Fibroblast of skin of right quadriceps (primary cell): ENCODE measurements around the gene NOP10.
"Not testable (repeated sequence)": the region's sequence is repeated elsewhere in the genome, so short reads cannot be mapped to it uniquely, and the experiment has no call there.

Experiments
- DNase-seq: peaks from one replicate; pipeline ENCODE4 v3.0.0-alpha.2; 2013

NOP10 gene

GRCh38 chr15:34358367-34358766 is 15.4 kb upstream of the NOP10 start:
- no peak for DNase-seq

GRCh38 chr15:34357653-34358052 is 14.7 kb upstream of the NOP10 start:
- no peak for DNase-seq

- no peak for DNase-seq
Measured at GRCh38 chr15:34355241-34355640, 12.3 kb upstream of the NOP10 start.

GRCh38 chr15:34354286-34354685 is 11.3 kb upstream of the NOP10 start:
- no peak for DNase-seq

- DNase-seq, result no peak
Measured at GRCh38 chr15:34353627-34354026, 10.7 kb upstream of the NOP10 start.

- not testable (repeated sequence) for DNase-seq
Measured at GRCh38 chr15:34352996-34353395, 10.1 kb upstream of the NOP10 start.

- no peak for DNase-seq
Measured at GRCh38 chr15:34349769-34350168, 6.8 kb upstream of the NOP10 start.

GRCh38 chr15:34348735-34349300 is 5.9 kb upstream of the NOP10 start:
- DNase-seq, result no peak

GRCh38 chr15:34347951-34348638 is 5.2 kb upstream of the NOP10 start:
- no peak for DNase-seq

GRCh38 chr15:34342213-34342736 is 661 bp downstream of the NOP10 start:
- DNase-seq, result not testable (repeated sequence)

- no peak for DNase-seq
Measured at GRCh38 chr15:34341381-34342212, 1.3 kb downstream of the NOP10 start.

GRCh38 chr15:34339946-34340345 is 3.0 kb downstream of the NOP10 start:
- peak; percentile 45 for DNase-seq

GRCh38 chr15:34338347-34338746 is 4.6 kb downstream of the NOP10 start:
- no peak for DNase-seq

GRCh38 chr15:34337557-34338306 is 5.2 kb downstream of the NOP10 start, which contains the start of gene SLC12A6:
TSS of gene SLC12A6 (minus strand) at chr15:34337781. CDS start at chr15:34336680, 1,101 bp downstream.
- DNase-seq, result peak; percentile 91

GRCh38 chr15:34336991-34337556 is 5.9 kb downstream of the NOP10 start:
- DNase-seq, result no peak

GRCh38 chr15:34336231-34336990 is 6.5 kb downstream of the NOP10 start:
- no peak for DNase-seq

- DNase-seq, result no peak
Measured at GRCh38 chr15:34335176-34336032, 7.5 kb downstream of the NOP10 start.

- DNase-seq, result no peak
Measured at GRCh38 chr15:34334672-34335071, 8.3 kb downstream of the NOP10 start.

GRCh38 chr15:34332553-34333120 is 10.3 kb downstream of the NOP10 start:
- no peak for DNase-seq

GRCh38 chr15:34331809-34332208 is 11.1 kb downstream of the NOP10 start:
- DNase-seq, result no peak
